ENCODE measurements around the gene PJA2.

Gene PJA2

GRCh38 chr5:109350537-109351270, 59.1 kb downstream of the PJA2 start:
- H3K36me3 ChIP-seq (ENCODE audit: insufficient read depth, low read length): no peaks in the 10 kb centered on the region
- no peaks in the 10 kb centered on the region for H3K4me1 ChIP-seq (ENCODE audit: insufficient read depth, low read length)
- H3K9ac ChIP-seq (ENCODE audit: low read depth, low read length): no peak overlapping the region
- H3K9me3 ChIP-seq (ENCODE audit: control insufficient read depth, insufficient read depth, low read length): no peaks in the 10 kb centered on the region

DNA sequence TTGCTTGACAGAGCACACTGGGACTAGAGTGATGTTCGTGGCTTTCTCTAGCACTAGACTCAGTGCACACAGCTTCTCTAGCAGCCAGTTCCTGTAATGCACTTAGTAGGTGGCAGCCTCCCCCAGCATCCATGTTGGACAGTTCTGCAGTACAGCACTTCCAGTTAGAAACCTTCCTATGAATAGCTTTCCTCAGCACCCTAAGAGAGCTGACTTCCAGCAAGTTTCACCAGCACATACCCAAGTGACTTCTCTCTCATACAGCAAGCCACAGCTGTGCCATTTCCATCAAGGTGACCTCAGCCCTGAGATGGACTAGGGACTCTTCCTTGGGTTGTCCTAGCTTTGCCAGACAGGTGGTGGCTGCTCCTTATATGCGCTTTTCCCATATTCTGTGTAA, 60.4 kb downstream of the PJA2 start:
- Histone ChIP-seq H3K4me1 (ENCODE audit: insufficient read depth, low read length) (no peaks in the 10 kb centered on the region), H3K9ac (ENCODE audit: low read depth, low read length) (no peak overlapping the region), H3K9me3 (ENCODE audit: control insufficient read depth, insufficient read depth, low read length) (peaks cover 4% of the 10 kb centered on the region; the same call in 1 of the 2 replicates), H3K36me3 (ENCODE audit: insufficient read depth, low read length) (peaks cover 7% of the 10 kb centered on the region)

GRCh38 chr5:109347252-109347888, 62.4 kb downstream of the PJA2 start:
- H3K4me1 ChIP-seq (ENCODE audit: insufficient read depth, low read length): no peaks in the 10 kb centered on the region
- peaks cover 4% of the 10 kb centered on the region; the same call in 1 of the 2 replicates for H3K9me3 ChIP-seq (ENCODE audit: control insufficient read depth, insufficient read depth, low read length)
- H3K36me3 ChIP-seq (ENCODE audit: insufficient read depth, low read length): peaks cover 7% of the 10 kb centered on the region
- H3K9ac ChIP-seq (ENCODE audit: low read depth, low read length): no peak overlapping the region

- H3K9me3 ChIP-seq (ENCODE audit: control insufficient read depth, insufficient read depth, low read length): peaks cover 4% of the 10 kb centered on the region; the same call in 1 of the 2 replicates
- H3K36me3 ChIP-seq (ENCODE audit: insufficient read depth, low read length): peaks cover 7% of the 10 kb centered on the region
- H3K9ac ChIP-seq (ENCODE audit: low read depth, low read length): no peak overlapping the region
- no peaks in the 10 kb centered on the region for H3K4me1 ChIP-seq (ENCODE audit: insufficient read depth, low read length)
Measured at GRCh38 chr5:109345699-109346098, 64.1 kb downstream of the PJA2 start.

DNA sequence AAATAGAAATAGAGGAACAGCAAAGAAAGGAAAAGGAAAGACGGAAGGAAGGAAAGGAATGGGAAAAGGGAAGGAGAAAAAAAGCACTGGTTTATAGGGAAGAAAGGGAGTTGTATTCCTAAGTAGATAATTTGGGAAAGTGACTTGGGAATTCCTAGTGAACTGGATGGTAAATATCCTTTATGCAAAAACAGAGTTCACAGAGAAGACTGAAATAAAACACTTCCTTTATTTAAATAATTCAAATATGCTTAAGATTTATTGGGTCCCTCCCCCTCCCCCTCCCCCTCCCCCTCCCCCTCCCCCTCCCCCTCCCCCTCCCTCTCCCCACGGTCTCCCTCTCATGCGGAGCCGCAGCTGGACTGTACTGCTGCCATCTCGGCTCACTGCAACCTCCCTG, 69.4 kb downstream of the PJA2 start:
- no peaks in the 10 kb centered on the region for H3K4me1 ChIP-seq (ENCODE audit: insufficient read depth, low read length)
- H3K9me3 ChIP-seq (ENCODE audit: control insufficient read depth, insufficient read depth, low read length): peaks cover 4% of the 10 kb centered on the region; the same call in 1 of the 2 replicates
- H3K9ac ChIP-seq (ENCODE audit: low read depth, low read length): no peak overlapping the region
- peaks cover 7% of the 10 kb centered on the region for H3K36me3 ChIP-seq (ENCODE audit: insufficient read depth, low read length)

DNA sequence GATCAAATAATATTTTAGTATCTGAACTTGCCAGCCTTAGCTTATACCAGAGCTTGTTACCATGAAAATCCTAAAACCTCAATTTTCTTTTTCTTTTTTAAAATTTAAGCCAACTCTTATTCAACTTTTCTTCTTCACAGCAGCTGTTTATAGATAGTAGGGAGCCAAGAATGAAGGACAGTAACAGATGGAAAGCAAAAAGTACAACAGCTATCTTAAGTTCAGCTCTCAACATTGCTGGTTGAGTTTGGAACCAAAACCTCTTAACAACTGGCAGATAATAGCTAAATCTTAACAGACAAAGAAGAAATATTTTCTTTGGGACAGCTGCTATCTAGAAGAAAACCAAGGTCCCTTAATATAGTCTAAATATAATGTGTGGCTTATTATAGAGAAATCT, 74.7 kb downstream of the PJA2 start:
- H3K36me3 ChIP-seq (ENCODE audit: insufficient read depth, low read length): no peaks in the 10 kb centered on the region
- no peaks in the 10 kb centered on the region for H3K9me3 ChIP-seq (ENCODE audit: control insufficient read depth, insufficient read depth, low read length)
- no peaks in the 10 kb centered on the region for H3K4me1 ChIP-seq (ENCODE audit: insufficient read depth, low read length)
- no peak overlapping the region for H3K9ac ChIP-seq (ENCODE audit: low read depth, low read length)

DNA sequence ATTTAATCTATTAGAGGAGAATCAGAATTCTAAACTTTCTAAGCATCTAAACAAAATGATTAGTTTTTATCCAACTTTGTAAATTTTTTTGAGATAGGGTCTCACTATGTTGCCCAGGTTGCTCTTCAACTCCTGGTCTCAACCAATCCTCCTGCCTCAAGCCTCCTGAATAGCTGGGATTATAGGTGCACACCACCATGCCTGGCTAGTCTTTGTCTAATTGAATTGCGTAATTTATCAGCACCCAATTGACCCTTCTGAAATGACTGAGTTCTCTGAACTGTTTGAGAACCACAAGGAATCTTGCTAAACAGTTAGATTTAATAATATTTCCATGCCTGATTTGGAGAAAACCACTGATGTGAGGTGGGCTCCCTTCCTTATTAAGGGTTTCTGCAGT, 75.7 kb downstream of the PJA2 start:
- Histone ChIP-seq H3K36me3 (ENCODE audit: insufficient read depth, low read length) (no peaks in the 10 kb centered on the region), H3K9me3 (ENCODE audit: control insufficient read depth, insufficient read depth, low read length) (no peaks in the 10 kb centered on the region), H3K9ac (ENCODE audit: low read depth, low read length) (no peak overlapping the region), H3K4me1 (ENCODE audit: insufficient read depth, low read length) (no peaks in the 10 kb centered on the region)

DNA sequence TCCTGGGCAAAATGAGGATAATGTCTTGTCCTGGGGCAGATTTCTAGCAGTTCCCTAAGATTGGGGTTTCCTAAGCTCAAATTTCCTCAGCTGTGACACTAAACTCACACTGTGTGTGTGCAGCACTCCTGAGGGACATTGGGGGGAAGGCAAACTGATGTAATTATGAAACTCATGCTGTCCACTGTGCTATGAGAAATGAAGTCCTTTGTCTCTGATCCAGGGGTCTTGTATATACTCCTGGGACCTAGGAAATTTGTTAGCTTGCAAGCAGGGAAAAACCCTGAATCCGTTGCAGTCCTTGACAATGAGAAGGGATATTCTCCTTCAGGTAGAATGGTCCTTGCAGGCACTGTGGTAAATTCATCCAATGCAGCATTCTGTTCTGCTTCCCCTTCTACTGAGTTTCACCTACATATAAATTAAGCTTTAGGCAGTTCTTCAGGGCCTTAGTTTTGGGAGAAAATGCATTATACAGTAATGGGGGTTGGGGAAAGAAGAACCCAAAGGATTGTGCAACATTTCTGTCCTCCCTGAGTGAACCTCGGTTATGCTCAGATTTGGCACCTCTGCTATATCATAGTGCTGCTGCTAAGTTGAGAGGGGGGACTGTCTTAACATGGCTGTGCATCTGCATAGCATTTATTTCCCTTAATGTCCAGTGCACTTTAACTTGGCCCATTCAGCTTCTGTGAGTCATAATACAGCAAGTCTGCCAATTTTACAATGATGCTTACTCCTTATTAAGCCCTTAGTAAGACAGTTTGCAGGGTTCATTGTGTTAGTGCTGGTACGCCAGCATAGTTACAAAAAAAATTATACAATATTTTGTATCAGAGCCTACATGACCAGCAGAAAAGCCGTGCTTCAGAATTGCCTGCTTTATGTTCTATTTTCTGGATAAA, 80.2 kb downstream of the PJA2 start:
- no peaks in the 10 kb centered on the region for H3K9me3 ChIP-seq (ENCODE audit: control insufficient read depth, insufficient read depth, low read length)
- H3K36me3 ChIP-seq (ENCODE audit: insufficient read depth, low read length): no peaks in the 10 kb centered on the region
- no peak overlapping the region for H3K9ac ChIP-seq (ENCODE audit: low read depth, low read length)
- no peaks in the 10 kb centered on the region for H3K4me1 ChIP-seq (ENCODE audit: insufficient read depth, low read length)

GRCh38 chr5:109328626-109329025, 81.1 kb downstream of the PJA2 start:
- Histone ChIP-seq H3K9me3 (ENCODE audit: control insufficient read depth, insufficient read depth, low read length) (no peaks in the 10 kb centered on the region), H3K9ac (ENCODE audit: low read depth, low read length) (no peak overlapping the region), H3K4me1 (ENCODE audit: insufficient read depth, low read length) (no peaks in the 10 kb centered on the region), H3K36me3 (ENCODE audit: insufficient read depth, low read length) (no peaks in the 10 kb centered on the region)

DNA sequence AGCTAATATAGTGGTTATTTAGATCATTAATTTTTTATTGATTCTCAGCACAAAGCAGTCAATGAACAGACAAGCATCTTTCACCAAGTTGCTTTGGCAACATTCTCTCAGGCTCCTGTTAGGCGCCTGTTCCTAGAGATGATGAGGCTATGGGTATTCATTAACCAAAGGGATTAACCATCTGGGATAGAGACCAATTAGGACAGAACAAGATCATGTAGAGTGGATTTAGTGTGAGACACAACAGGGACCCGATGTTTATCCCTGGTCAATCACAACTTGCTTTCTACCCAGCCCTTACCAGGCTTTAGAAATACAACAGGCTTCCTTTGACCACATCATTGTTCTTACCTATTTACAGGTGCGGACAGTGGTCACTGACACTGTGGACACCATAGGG, 82.2 kb downstream of the PJA2 start:
- H3K36me3 ChIP-seq (ENCODE audit: insufficient read depth, low read length): no peaks in the 10 kb centered on the region
- no peaks in the 10 kb centered on the region for H3K4me1 ChIP-seq (ENCODE audit: insufficient read depth, low read length)
- no peaks in the 10 kb centered on the region for H3K9me3 ChIP-seq (ENCODE audit: control insufficient read depth, insufficient read depth, low read length)
- H3K9ac ChIP-seq (ENCODE audit: low read depth, low read length): no peak overlapping the region

GRCh38 chr5:109326919-109327318, 82.9 kb downstream of the PJA2 start:
- Histone ChIP-seq H3K4me1 (ENCODE audit: insufficient read depth, low read length) (no peaks in the 10 kb centered on the region), H3K9me3 (ENCODE audit: control insufficient read depth, insufficient read depth, low read length) (no peaks in the 10 kb centered on the region), H3K36me3 (ENCODE audit: insufficient read depth, low read length) (no peaks in the 10 kb centered on the region), H3K9ac (ENCODE audit: low read depth, low read length) (no peak overlapping the region)

DNA sequence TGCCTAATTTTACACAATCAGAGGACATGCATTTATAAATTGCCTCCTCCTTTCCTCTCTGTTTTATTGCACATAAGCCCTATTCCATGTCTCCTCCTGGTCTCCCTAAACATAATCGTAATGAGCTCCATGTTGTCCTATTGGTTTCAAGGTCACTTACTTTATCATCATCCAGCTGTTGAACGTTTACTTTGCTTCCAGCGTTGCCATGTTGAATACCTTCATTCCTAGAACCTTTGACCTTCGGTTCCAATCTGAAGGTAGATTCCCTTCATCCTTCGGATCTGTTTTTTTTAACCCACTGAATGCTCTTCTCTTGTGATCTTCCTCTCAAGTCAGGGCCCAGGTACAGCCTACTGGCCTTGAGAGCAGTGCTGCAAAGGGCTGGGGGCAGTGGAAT, 84.3 kb downstream of the PJA2 start:
- Histone ChIP-seq H3K9ac (ENCODE audit: low read depth, low read length) (no peak overlapping the region), H3K36me3 (ENCODE audit: insufficient read depth, low read length) (no peaks in the 10 kb centered on the region), H3K9me3 (ENCODE audit: control insufficient read depth, insufficient read depth, low read length) (no peaks in the 10 kb centered on the region), H3K4me1 (ENCODE audit: insufficient read depth, low read length) (no peaks in the 10 kb centered on the region)

DNA sequence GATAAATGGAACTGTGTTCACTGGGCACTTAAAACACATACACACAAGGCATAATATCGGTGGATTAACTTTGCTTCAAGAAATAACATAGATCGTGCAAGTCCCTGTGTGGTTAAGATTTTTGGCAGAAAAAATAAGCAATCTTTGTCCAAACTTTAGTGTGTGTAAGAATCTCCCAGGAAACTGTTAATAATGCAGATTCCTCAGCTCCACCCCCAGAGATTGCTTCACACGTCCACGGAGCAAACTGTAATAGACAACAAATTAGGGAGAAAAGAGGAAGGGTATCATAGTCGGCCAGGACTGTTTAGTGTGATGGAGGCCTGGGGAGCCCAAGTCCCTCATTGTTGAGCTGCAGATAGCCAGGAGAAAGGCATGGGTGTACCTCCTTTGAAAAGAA, 84.8 kb downstream of the PJA2 start:
- Histone ChIP-seq H3K9me3 (ENCODE audit: control insufficient read depth, insufficient read depth, low read length) (no peaks in the 10 kb centered on the region), H3K36me3 (ENCODE audit: insufficient read depth, low read length) (no peaks in the 10 kb centered on the region), H3K4me1 (ENCODE audit: insufficient read depth, low read length) (no peaks in the 10 kb centered on the region), H3K9ac (ENCODE audit: low read depth, low read length) (no peak overlapping the region)

DNA sequence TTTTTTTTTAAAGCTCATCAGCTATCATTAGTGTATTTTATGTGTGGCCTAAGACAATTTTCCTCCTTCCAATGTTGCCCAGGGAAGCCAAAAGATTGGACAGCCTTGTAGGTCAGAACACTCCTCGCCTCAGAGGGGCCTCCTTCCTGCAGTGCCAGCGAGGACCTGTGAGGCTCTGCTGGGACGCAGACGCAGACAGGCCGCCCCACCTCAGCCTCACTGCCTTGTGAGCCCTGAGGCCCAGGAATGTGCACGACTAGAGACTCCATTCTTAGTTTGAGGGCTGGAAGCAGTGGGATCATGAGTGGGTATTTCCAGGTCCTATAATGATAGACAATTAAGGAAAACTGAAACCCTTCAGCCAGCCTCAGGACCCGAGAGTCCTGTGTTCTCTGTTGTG, 85.4 kb downstream of the PJA2 start:
- H3K9me3 ChIP-seq (ENCODE audit: control insufficient read depth, insufficient read depth, low read length): no peaks in the 10 kb centered on the region
- no peaks in the 10 kb centered on the region for H3K36me3 ChIP-seq (ENCODE audit: insufficient read depth, low read length)
- no peak overlapping the region for H3K9ac ChIP-seq (ENCODE audit: low read depth, low read length)
- H3K4me1 ChIP-seq (ENCODE audit: insufficient read depth, low read length): no peaks in the 10 kb centered on the region
